Measurements from ENCODE around the gene UBASH3A.

The UBASH3A gene

GRCh38 chr21:42382915-42383314, 20.8 kb upstream of the UBASH3A start:
- Histone ChIP-seq H3K27me3 (ENCODE audit: insufficient read depth, low read length, poor library complexity) (no peaks in the 10 kb centered on the region), H3K4me1 (ENCODE audit: insufficient read depth, low read length) (peaks cover 11% of the 10 kb centered on the region), H3K36me3 (ENCODE audit: insufficient read depth, low read length) (peaks cover 8% of the 10 kb centered on the region), H3K27ac (ENCODE audit: low read length) (peak overlapping the region; percentile 16; the same call in 1 of the 2 replicates), H3K9ac (ENCODE audit: low read depth, low read length) (no peak overlapping the region), H3K9me3 (ENCODE audit: insufficient read depth, low read length, severe bottlenecking) (peaks cover 13% of the 10 kb centered on the region), H3K4me2 (ENCODE audit: insufficient read depth, low read length) (no peak overlapping the region), H3K4me3 (ENCODE audit: low read depth in 1 of 2, low read length in 2 of 2) (no peak overlapping the region), H2AFZ (ENCODE audit: low read depth, low read length) (no peak overlapping the region), H3K79me2 (ENCODE audit: insufficient read depth, low read length) (no peaks in the 10 kb centered on the region), H4K20me1 (ENCODE audit: insufficient read depth, low read length) (no peaks in the 10 kb centered on the region)
- DNase-seq, result no peak
- TF ChIP-seq CTCF (IDR thresholded peaks at IDR 0.05; ENCODE audit: borderline replicate concordance, extremely low read depth, low read length, poor library complexity, severe bottlenecking) (no peak), EZH2 (IDR thresholded peaks at IDR 0.05; ENCODE audit: borderline replicate concordance, low read depth, low read length, severe bottlenecking) (no peak)
- no peak for ATAC-seq (ENCODE audit: insufficient read depth, low read depth)

GRCh38 chr21:42383331-42383730, 20.4 kb upstream of the UBASH3A start:
- no peak overlapping the region for H3K4me3 ChIP-seq (ENCODE audit: low read depth in 1 of 2, low read length in 2 of 2)
- no peak overlapping the region for H3K4me2 ChIP-seq (ENCODE audit: insufficient read depth, low read length)
- no peak overlapping the region for H3K9ac ChIP-seq (ENCODE audit: low read depth, low read length)
- H2AFZ ChIP-seq (ENCODE audit: low read depth, low read length), result no peak overlapping the region
- DNase-seq, result no peak
- H4K20me1 ChIP-seq (ENCODE audit: insufficient read depth, low read length), result no peaks in the 10 kb centered on the region
- peaks cover 13% of the 10 kb centered on the region for H3K9me3 ChIP-seq (ENCODE audit: insufficient read depth, low read length, severe bottlenecking)
- peak overlapping the region; percentile 16; the same call in 1 of the 2 replicates for H3K27ac ChIP-seq (ENCODE audit: low read length)
- H3K27me3 ChIP-seq (ENCODE audit: insufficient read depth, low read length, poor library complexity), result no peaks in the 10 kb centered on the region
- peaks cover 11% of the 10 kb centered on the region for H3K4me1 ChIP-seq (ENCODE audit: insufficient read depth, low read length)
- no peak for ATAC-seq (ENCODE audit: insufficient read depth, low read depth)
- no peaks in the 10 kb centered on the region for H3K79me2 ChIP-seq (ENCODE audit: insufficient read depth, low read length)
- H3K36me3 ChIP-seq (ENCODE audit: insufficient read depth, low read length), result peaks cover 8% of the 10 kb centered on the region
- TF ChIP-seq EZH2 (IDR thresholded peaks at IDR 0.05; ENCODE audit: borderline replicate concordance, low read depth, low read length, severe bottlenecking) (no peak), CTCF (IDR thresholded peaks at IDR 0.05; ENCODE audit: borderline replicate concordance, extremely low read depth, low read length, poor library complexity, severe bottlenecking) (no peak)

- H3K27ac ChIP-seq (ENCODE audit: low read length), result peak overlapping the region; percentile 7; the same call in 1 of the 2 replicates
- no peaks in the 10 kb centered on the region for H3K27me3 ChIP-seq (ENCODE audit: insufficient read depth, low read length, poor library complexity)
- no peak overlapping the region for H3K4me2 ChIP-seq (ENCODE audit: insufficient read depth, low read length)
- ATAC-seq (ENCODE audit: insufficient read depth, low read depth), result peak; percentile 25; the same call in 1 of the 3 replicates
- no peak for DNase-seq
- peaks cover 13% of the 10 kb centered on the region for H3K9me3 ChIP-seq (ENCODE audit: insufficient read depth, low read length, severe bottlenecking)
- H4K20me1 ChIP-seq (ENCODE audit: insufficient read depth, low read length), result no peaks in the 10 kb centered on the region
- H3K4me1 ChIP-seq (ENCODE audit: insufficient read depth, low read length), result peaks cover 11% of the 10 kb centered on the region
- H3K9ac ChIP-seq (ENCODE audit: low read depth, low read length), result no peak overlapping the region
- TF ChIP-seq EZH2 (IDR thresholded peaks at IDR 0.05; ENCODE audit: borderline replicate concordance, low read depth, low read length, severe bottlenecking) (no peak), CTCF (IDR thresholded peaks at IDR 0.05; ENCODE audit: borderline replicate concordance, extremely low read depth, low read length, poor library complexity, severe bottlenecking) (peak; percentile 11)
- peaks cover 8% of the 10 kb centered on the region for H3K36me3 ChIP-seq (ENCODE audit: insufficient read depth, low read length)
- H3K4me3 ChIP-seq (ENCODE audit: low read depth in 1 of 2, low read length in 2 of 2), result no peak overlapping the region
- no peak overlapping the region for H2AFZ ChIP-seq (ENCODE audit: low read depth, low read length)
- H3K79me2 ChIP-seq (ENCODE audit: insufficient read depth, low read length), result no peaks in the 10 kb centered on the region
Observed at GRCh38 chr21:42384156-42384945, 19.4 kb upstream of the UBASH3A start.
